ENCODE data around the gene FAM174C.

FAM174C gene

DNA sequence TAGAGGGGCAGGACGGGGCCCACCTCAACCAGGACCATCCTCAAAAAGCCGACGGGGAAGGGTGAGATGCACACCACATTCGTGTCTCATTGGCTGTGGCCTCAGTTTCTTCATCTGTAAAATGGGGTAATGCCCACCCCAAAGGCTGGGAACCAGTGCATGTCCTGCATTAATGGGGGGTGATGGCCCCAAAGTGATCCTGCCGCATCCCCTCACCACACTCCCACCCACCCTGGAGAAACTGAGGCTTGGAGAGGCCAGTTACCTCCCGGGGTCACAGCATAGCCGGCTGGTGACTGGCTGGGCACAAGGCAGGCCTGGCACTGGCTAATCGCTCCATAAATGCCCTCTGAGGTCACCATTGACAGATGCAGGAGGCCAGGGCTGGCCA, 27.6 kb upstream of the FAM174C start:
- Histone ChIP-seq H3K4me2 (peak overlapping the region; percentile 78 to 96 (median 87)), H4K20me1 (peaks cover 37 to 70% (median 58%) of the 10 kb centered on the region in 11 experiments), H3K9ac (peak overlapping the region; percentile 92 to 99 (median 98)), H3K9me3 (replicated peaks in 1 of 11) (peaks cover 0 to 5% (median 0%) of the 10 kb centered on the region in 11 experiments; a peak in 6 of 22 replicates), H3K4me1 (peaks cover 47 to 56% (median 52%) of the 10 kb centered on the region in 10 experiments), H3K4me3 (peak overlapping the region; percentile 92 to 100 (median 99)), H3K27ac (peak overlapping the region; percentile 92 to 97 (median 95)), H3K36me3 (peaks cover 20 to 40% (median 29%) of the 10 kb centered on the region in 11 experiments; a peak in 21 of 22 replicates), H3K27me3 (no peaks in the 10 kb centered on the region)
- no peak for TF ChIP-seq Cebpa-rat (IDR thresholded peaks at IDR 0.05)

DNA sequence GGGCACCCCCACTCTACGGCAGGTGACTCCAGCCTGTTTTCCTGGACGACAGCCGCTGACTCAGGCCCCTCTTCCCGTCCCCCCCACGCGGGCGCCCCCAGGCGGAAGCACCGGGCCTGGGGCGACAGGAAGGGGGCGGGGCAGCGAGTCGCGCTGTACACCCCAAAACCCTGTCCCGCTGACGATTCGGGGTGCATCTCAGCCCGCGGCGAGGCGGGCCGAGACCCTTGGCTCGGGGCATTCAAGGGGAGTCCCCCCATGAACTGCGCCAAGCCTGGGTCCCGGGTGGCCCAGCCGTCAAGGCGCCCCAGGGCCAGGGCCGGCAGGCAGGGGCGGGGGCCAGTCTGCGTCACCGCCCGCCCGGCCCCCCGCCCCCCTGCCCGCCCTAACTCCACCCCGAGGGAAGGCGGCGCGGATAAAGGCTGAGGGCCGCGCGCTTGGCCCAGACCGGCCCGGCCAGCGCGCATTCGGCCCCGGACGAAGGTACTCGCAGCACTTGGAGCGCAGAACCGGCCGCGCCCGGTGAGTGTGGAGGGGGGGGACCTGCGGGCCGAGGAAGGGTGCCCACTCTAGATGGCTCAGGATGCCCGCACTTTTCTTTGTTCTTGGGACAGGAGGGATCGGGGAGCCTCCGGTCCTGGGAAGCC, 27.1 kb upstream of the FAM174C start, which contains the start of gene MIDN:
Gene MIDN, plus strand, starts transcription at position 445 of the 647 bp plus-strand sequence. CDS start 1,714 bp downstream, outside the sequence.
- Histone ChIP-seq H4K20me1 (peaks cover 33 to 67% (median 54%) of the 10 kb centered on the region in 11 experiments), H3K36me3 (peaks cover 20 to 37% (median 28%) of the 10 kb centered on the region in 11 experiments; a peak in 21 of 22 replicates), H3K4me3 (peak within 1 kb of the TSS; percentile 92 to 100 (median 99)), H3K27me3 (no peaks in the 10 kb centered on the region), H3K27ac (peak within 1 kb of the TSS; percentile 92 to 97 (median 95)), H3K4me1 (peaks cover 42 to 51% (median 47%) of the 10 kb centered on the region in 10 experiments), H3K9ac (peak within 1 kb of the TSS; percentile 92 to 99 (median 98)), H3K9me3 (replicated peaks in 1 of 11) (peaks cover 0 to 5% (median 0%) of the 10 kb centered on the region in 11 experiments; a peak in 6 of 22 replicates), H3K4me2 (peak within 1 kb of the TSS; percentile 78 to 96 (median 87))
- no peak for TF ChIP-seq Cebpa-rat (IDR thresholded peaks at IDR 0.05)

DNA sequence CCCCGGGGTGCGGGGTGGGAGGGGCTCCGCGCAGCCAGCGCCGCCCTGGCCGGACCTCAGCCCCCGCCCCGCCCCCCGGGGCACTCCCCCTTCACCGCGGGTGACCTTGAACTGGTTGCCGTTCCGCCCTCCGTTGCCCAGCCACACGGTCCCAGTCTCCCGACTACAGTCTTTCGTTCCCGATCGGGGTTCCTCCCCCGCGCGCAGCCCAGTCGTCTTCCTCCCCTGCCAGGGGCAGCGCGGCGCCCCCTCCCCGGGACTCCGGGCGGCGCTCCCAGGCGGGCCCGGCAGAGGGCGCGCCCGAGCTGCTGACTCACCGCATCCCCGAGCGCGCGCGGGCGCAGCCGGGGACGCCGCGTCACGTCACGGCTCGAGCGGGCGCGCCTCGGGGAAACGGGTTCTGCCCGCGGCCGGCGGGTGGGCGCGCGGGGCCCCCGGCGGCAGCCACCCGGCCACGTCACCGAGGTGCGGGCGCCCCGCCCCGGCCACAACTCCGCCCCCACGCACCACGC, 26.5 kb upstream of the FAM174C start:
- Histone ChIP-seq H3K36me3 (peaks cover 25 to 37% (median 30%) of the 10 kb centered on the region in 11 experiments), H3K9ac (peak overlapping the region; percentile 92 to 99 (median 98)), H3K4me3 (peak overlapping the region; percentile 92 to 100 (median 99)), H4K20me1 (peaks cover 30 to 67% (median 55%) of the 10 kb centered on the region in 11 experiments), H3K4me2 (peak overlapping the region; percentile 26 to 96 (median 86); a peak in 21 of 22 replicates), H3K27me3 (no peaks in the 10 kb centered on the region), H3K4me1 (peaks cover 42 to 51% (median 47%) of the 10 kb centered on the region in 10 experiments), H3K27ac (peak overlapping the region; percentile 92 to 97 (median 95)), H3K9me3 (replicated peaks in 1 of 11) (peaks cover 0 to 5% (median 0%) of the 10 kb centered on the region in 11 experiments; a peak in 6 of 22 replicates)
- no peak for TF ChIP-seq Cebpa-rat (IDR thresholded peaks at IDR 0.05)

DNA sequence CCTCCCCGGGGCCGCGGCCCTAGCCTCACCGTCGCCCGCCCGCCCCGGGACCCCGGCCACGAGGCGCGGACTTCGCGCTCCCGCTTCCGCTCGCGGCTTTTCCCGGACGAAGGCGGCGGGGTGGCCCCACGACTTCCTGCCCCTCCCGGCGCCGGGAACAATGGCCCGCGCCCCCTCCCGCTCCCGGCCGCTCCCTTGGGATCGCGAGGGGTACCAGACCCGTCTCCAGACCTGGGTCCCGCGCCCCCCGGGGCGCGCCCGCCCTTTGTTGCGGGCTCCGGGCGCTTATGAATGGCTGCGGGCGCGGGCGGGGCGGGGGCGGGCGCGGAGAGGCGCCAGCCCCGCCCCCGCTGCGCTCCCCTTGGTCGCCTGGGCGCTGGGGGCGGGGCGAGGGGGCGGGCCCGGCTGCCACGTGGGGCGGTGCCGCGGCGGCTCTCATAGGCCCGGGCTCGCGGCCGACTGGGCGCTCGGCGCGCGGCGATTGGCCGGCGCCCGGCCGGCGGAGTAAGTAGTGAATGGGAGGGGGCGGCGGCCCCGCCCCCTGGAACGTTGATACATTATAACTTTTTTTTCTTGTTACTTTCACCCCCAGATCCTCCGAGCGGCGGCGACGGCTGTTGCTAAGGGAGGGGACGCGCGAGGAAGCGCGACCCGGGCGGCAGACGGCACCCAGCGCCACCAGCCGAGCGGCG, 25.9 kb upstream of the FAM174C start:
- Histone ChIP-seq H3K36me3 (peaks cover 31 to 38% (median 35%) of the 10 kb centered on the region in 11 experiments), H3K9ac (peak overlapping the region; percentile 92 to 99 (median 98)), H3K27ac (peak overlapping the region; percentile 93 to 97 (median 95)), H3K4me3 (peak overlapping the region; percentile 92 to 100 (median 99)), H3K4me2 (peak overlapping the region; percentile 33 to 100 (median 98)), H3K9me3 (replicated peaks in 1 of 11) (peaks cover 0 to 5% (median 0%) of the 10 kb centered on the region in 11 experiments; a peak in 6 of 22 replicates), H4K20me1 (peaks cover 31 to 67% (median 55%) of the 10 kb centered on the region in 11 experiments), H3K27me3 (no peaks in the 10 kb centered on the region), H3K4me1 (peaks cover 43 to 51% (median 47%) of the 10 kb centered on the region in 10 experiments)
- no peak for TF ChIP-seq Cebpa-rat (IDR thresholded peaks at IDR 0.05)

DNA sequence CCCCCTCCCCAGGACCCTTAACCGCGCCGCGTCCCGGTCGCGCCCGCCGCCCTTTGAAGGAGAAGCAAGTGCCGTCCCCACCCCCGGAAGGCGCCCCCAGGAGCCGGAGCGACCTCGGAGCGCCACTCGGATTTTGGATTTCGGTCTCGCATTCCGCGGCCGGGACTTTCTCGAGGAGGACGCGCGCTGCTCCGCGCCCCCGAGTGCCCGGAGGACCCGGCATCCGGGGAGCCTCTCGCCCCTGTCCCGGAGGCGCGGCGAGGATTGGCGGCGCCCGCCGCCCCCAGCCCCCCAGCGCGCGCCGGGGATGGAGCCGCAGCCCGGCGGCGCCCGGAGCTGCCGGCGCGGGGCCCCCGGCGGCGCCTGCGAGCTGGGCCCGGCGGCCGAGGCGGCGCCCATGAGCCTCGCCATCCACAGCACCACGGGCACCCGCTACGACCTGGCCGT, 25.3 kb upstream of the FAM174C start:
- H3K4me1 ChIP-seq, result peaks cover 43 to 52% (median 47%) of the 10 kb centered on the region in 10 experiments
- peaks cover 37 to 67% (median 55%) of the 10 kb centered on the region in 11 experiments for H4K20me1 ChIP-seq
- TF ChIP-seq Cebpa-rat (IDR thresholded peaks at IDR 0.05), result no peak
- no peaks in the 10 kb centered on the region for H3K27me3 ChIP-seq
- peak overlapping the region; percentile 28 to 100 (median 98) for H3K4me2 ChIP-seq
- H3K4me3 ChIP-seq, result peak overlapping the region; percentile 92 to 100 (median 99)
- H3K27ac ChIP-seq, result peak overlapping the region; percentile 93 to 97 (median 95)
- H3K9ac ChIP-seq, result peak overlapping the region; percentile 89 to 99 (median 98)
- peaks cover 0 to 5% (median 0%) of the 10 kb centered on the region in 11 experiments; a peak in 6 of 22 replicates for H3K9me3 ChIP-seq (replicated peaks in 1 of 11)
- peaks cover 37 to 44% (median 40%) of the 10 kb centered on the region in 11 experiments for H3K36me3 ChIP-seq

DNA sequence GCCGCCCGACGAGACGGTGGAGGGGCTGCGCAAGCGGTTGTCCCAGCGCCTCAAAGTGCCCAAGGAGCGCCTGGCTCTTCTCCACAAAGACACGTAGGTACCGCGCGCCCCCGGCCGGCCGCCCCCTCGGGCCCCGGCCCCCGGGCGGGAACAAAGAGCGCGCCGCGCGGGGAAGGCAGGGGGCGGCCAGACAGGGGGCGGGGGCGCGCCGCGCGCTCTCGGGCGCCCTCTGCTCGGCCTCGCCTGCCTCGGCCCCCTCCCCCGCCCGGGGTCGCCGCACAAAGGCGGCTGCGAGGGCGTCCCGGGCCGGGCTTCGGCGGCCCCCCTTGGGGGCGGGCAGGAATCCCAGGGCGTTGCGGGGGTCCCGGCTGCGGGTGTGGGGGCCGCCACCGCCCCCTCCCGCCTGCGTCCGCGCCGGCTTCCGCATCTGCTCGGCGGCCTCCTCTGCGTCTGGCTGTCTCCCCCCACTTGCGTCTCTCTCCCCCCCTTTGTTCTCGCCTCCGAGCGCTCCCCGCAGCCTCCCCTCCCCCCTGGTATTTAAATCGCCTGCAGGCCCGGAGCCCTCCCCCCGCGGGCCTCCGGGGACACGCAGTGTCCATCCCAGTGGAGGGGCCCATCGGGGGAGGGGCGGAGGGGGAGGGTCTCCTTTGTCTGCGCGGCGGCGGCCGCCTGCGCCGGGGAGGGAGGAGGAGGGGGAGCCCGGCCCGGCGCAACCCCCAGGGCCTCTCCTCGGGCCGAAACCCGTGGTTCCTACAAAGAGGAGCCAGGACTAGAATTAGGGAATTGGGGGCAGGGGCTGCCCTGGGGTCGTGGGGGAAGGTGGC, 24.7 kb upstream of the FAM174C start:
- Histone ChIP-seq H3K36me3 (peaks cover 43 to 51% (median 47%) of the 10 kb centered on the region in 11 experiments), H3K4me3 (peak overlapping the region; percentile 92 to 100 (median 99)), H3K9me3 (replicated peaks in 1 of 11) (peaks cover 0 to 5% (median 0%) of the 10 kb centered on the region in 11 experiments; a peak in 6 of 22 replicates), H3K4me2 (peak overlapping the region; percentile 83 to 100 (median 98)), H3K27ac (peak overlapping the region; percentile 93 to 97 (median 95)), H3K9ac (peak overlapping the region; percentile 89 to 99 (median 98)), H3K27me3 (no peaks in the 10 kb centered on the region), H4K20me1 (peaks cover 41 to 68% (median 55%) of the 10 kb centered on the region in 11 experiments), H3K4me1 (peaks cover 43 to 52% (median 47%) of the 10 kb centered on the region in 10 experiments)
- no peak for TF ChIP-seq Cebpa-rat (IDR thresholded peaks at IDR 0.05)

DNA sequence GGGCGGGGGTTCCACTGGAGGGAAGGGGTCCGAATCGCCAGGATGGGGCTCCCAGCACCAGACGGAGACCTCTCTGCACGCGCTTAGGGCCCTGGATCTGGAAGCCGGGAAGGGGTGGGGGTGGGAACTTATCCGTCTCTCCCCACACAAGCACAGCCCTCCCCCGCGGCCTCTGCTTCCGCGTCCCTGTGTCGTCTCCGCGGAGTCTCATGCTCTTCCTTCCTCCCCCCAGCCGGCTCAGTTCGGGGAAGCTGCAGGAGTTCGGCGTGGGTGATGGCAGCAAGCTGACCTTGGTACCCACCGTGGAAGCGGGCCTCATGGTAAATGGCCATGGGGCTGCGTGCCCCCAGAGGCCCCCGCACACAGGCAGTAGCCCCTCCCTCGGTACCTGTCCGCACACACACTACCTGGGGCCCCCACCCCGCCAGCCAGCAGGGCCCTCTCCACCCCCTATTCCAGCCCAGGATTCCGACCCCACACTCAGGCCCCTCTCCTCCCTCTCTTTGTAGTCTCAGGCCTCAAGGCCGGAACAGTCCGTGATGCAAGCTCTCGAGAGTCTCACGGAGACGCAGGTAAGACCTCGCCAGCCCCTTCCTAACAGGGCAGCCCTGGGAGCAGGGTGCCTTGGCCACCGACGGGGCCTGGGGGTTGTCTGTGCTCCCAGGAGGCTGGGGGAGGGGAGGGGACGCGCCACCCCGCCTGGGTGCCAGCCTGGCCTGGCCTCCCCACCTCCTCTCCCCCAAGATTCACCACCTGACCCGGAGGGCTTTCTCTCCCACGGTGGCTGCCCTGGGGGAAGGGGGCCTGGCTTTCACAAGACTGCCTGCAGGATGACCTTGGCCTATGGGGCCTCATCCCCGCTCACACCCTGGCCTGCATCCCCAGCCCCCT, 23.8 kb upstream of the FAM174C start:
- TF ChIP-seq Cebpa-rat (IDR thresholded peaks at IDR 0.05), result no peak
- Histone ChIP-seq H3K27ac (peak overlapping the region; percentile 93 to 97 (median 95)), H3K27me3 (no peaks in the 10 kb centered on the region), H3K36me3 (peaks cover 52 to 57% (median 56%) of the 10 kb centered on the region in 11 experiments), H4K20me1 (peaks cover 44 to 68% (median 56%) of the 10 kb centered on the region in 11 experiments), H3K4me2 (peak overlapping the region; percentile 83 to 100 (median 98)), H3K9ac (peak overlapping the region; percentile 89 to 99 (median 98)), H3K4me1 (peaks cover 43 to 52% (median 47%) of the 10 kb centered on the region in 10 experiments), H3K4me3 (peak overlapping the region; percentile 92 to 100 (median 99)), H3K9me3 (replicated peaks in 1 of 11) (peaks cover 0 to 5% (median 0%) of the 10 kb centered on the region in 11 experiments; a peak in 6 of 22 replicates)

Measured in BLaER1 treated with 17β-estradiol and CSF1 and Interleukin-3, amounts not matched to agents 10 nM and 100 nM (cell line).